Activated T-cell treated with anti-CD3 and anti-CD28 coated beads for 24 hours (primary cell): ENCODE data around the gene CYP2A6.
"Not testable (repeated sequence)": the region's sequence is repeated elsewhere in the genome, so short reads cannot be mapped to it uniquely, and the experiment has no call there.

ENCODE experiments used
- DNase-seq: peaks from one replicate; pipeline ENCODE4 v3.0.0-alpha.2; 2020; ENCODE audit warnings: low read depth

CYP2A6 gene

GRCh38 chr19:40846722-40847121 is 3.5 kb downstream of the CYP2A6 start:
- DNase-seq: not testable (repeated sequence)

- DNase-seq: peak; percentile 62
Observed at GRCh38 chr19:40843653-40844052, 6.6 kb downstream of the CYP2A6 start.

GRCh38 chr19:40842997-40843652 is 7.1 kb downstream of the CYP2A6 start:
- not testable (repeated sequence) for DNase-seq

- not testable (repeated sequence) for DNase-seq
Observed at GRCh38 chr19:40842012-40842411, 8.2 kb downstream of the CYP2A6 start.

GRCh38 chr19:40838477-40838876 is 11.8 kb downstream of the CYP2A6 start:
- not testable (repeated sequence) for DNase-seq

- DNase-seq: no peak
Observed at GRCh38 chr19:40836754-40837429, 13.4 kb downstream of the CYP2A6 start.

- not testable (repeated sequence) for DNase-seq
Observed at GRCh38 chr19:40833728-40834533, 16.3 kb downstream of the CYP2A6 start.

- not testable (repeated sequence) for DNase-seq
Observed at GRCh38 chr19:40832431-40832790, 17.8 kb downstream of the CYP2A6 start.

- no peak for DNase-seq
Observed at GRCh38 chr19:40831502-40832430, 18.5 kb downstream of the CYP2A6 start.

GRCh38 chr19:40830741-40831140 is 19.5 kb downstream of the CYP2A6 start:
- not testable (repeated sequence) for DNase-seq

- DNase-seq: no peak
Observed at GRCh38 chr19:40829205-40829604, 21.0 kb downstream of the CYP2A6 start.

- DNase-seq: no peak
Observed at GRCh38 chr19:40827386-40828247, 22.6 kb downstream of the CYP2A6 start.

- DNase-seq: not testable (repeated sequence)
Observed at GRCh38 chr19:40826699-40827385, 23.4 kb downstream of the CYP2A6 start.

GRCh38 chr19:40826312-40826698 is 23.9 kb downstream of the CYP2A6 start:
- DNase-seq: not testable (repeated sequence)

- DNase-seq: not testable (repeated sequence)
Observed at GRCh38 chr19:40825460-40826095, 24.7 kb downstream of the CYP2A6 start.

GRCh38 chr19:40824916-40825315 is 25.3 kb downstream of the CYP2A6 start:
- DNase-seq: not testable (repeated sequence)

GRCh38 chr19:40822704-40823553 is 27.3 kb downstream of the CYP2A6 start:
- DNase-seq: not testable (repeated sequence)

GRCh38 chr19:40822161-40822560 is 28.1 kb downstream of the CYP2A6 start:
- DNase-seq: no peak
